K562 (cell line): ENCODE results near the gene MAEL. TPM values are rescaled to one million over a fixed set of nuclear protein-coding genes. Genes with fewer than 3 reads are reported as not detected.
A peak's percentile ranks its signal among the peaks of the same experiment; 100 is the strongest.

Experiments used
- BMI1 ChIP-seq: fragments of 150-350 bp; IDR thresholded peaks from 2 replicates; pipeline ENCODE4 v1.6.1; 2014; ENCODE audit warnings: low read length
- BRF1 ChIP-seq: IDR thresholded peaks from 3 replicates; pipeline ENCODE4 v1.6.1; 2011; ENCODE audit warnings: borderline replicate concordance, mild to moderate bottlenecking; ENCODE audit not compliant: insufficient read length; ENCODE audit errors: extremely low read depth
- CEBPB ChIP-seq: fragments of 450-650 bp; IDR thresholded peaks from 2 replicates; pipeline ENCODE4 v1.6.1; 2016; ENCODE audit warnings: missing genetic modification characterization, missing compliant biosample characterization
- ETV1 ChIP-seq: fragments of 450-650 bp; conservative IDR thresholded peaks from 2 replicates; pipeline ENCODE4 v1.6.1; 2016; ENCODE audit warnings: missing genetic modification characterization, control low read depth, low read depth, missing compliant biosample characterization
- HDAC1 ChIP-seq, 2 experiments: fragments of 450-650 bp; IDR thresholded peaks; 2 replicates each; pipeline ENCODE4 v1.6.1; 2016 to 2017; ENCODE audit warnings: inconsistent platforms in 1 of 2, mild to moderate bottlenecking in 1 of 2, moderate library complexity in 1 of 2
- KAT7 ChIP-seq: sonication (generic); formaldehyde crosslinking; IDR thresholded peaks from 2 replicates; pipeline ENCODE4 v1.8.0; 2022; ENCODE audit warnings: missing genetic modification reagents, mild to moderate bottlenecking, borderline replicate concordance
- RAD51 ChIP-seq: fragments of 450-650 bp; IDR thresholded peaks from 2 replicates; pipeline ENCODE4 v1.7.1; 2016; ENCODE audit warnings: low read depth, mild to moderate bottlenecking, borderline replicate concordance
- RBFOX2 ChIP-seq: fragments of 200-400 bp; formaldehyde crosslinking; IDR thresholded peaks from 2 replicates; pipeline ENCODE4 v1.6.1; 2017; ENCODE audit warnings: low read depth, mild to moderate bottlenecking, low read length, moderate library complexity
- REST ChIP-seq, 2 experiments: fragments of 450-650 bp; formaldehyde crosslinking in 1 of 2; IDR thresholded peaks; 2 replicates each; pipeline versions ENCODE4 v1.4.0 to v1.6.1; 2014 to 2020; ENCODE audit warnings: mild to moderate bottlenecking in 2 of 2, borderline replicate concordance in 1 of 2, low read depth in 1 of 2
- SMARCA5 ChIP-seq: fragments of 450-650 bp; IDR thresholded peaks from 2 replicates; pipeline ENCODE4 v1.6.1; 2016
- TRIM24 ChIP-seq, 2 experiments: fragments of 450-650 bp; IDR thresholded peaks; 2 replicates each; pipeline ENCODE4 v1.6.1; 2016
- USF2 ChIP-seq: sonication (generic); formaldehyde crosslinking; IDR thresholded peaks from 2 replicates; pipeline ENCODE4 v1.5.0; 2020; ENCODE audit warnings: missing genetic modification reagents
- WHSC1 ChIP-seq: IDR thresholded peaks from one replicate; pipeline ENCODE4 v1.6.1; 2012; ENCODE audit warnings: low read length, control low read depth, inconsistent platforms
- ZBTB17 ChIP-seq: fragments of 450-650 bp; formaldehyde crosslinking; IDR thresholded peaks from 2 replicates; pipeline ENCODE4 v1.4.0; 2020; ENCODE audit warnings: mild to moderate bottlenecking
- ZNF655 ChIP-seq: fragments of 250-450 bp; sonication (Bioruptor Pico); IDR thresholded peaks from 2 replicates; pipeline ENCODE4 v1.5.0; 2021
- ZNF696 ChIP-seq: fragments of 250-450 bp; sonication (Bioruptor Pico); conservative IDR thresholded peaks from 2 replicates; pipeline ENCODE4 v1.4.0; 2020; ENCODE audit warnings: mild to moderate bottlenecking, moderate library complexity
- ZNF780A ChIP-seq: fragments of 250-450 bp; sonication (Bioruptor Pico); IDR thresholded peaks from 2 replicates; pipeline ENCODE4 v1.5.0; 2021; ENCODE audit warnings: mild to moderate bottlenecking
- polyA plus RNA-seq, 8 experiments: library from polyadenylated mRNA; depleted of rRNA in 4 of 8; stranded (reverse) in 5 of 8; unstranded in 3 of 8; fragments of >200 nt; fragmentation: Nextera tagmentation in 2 of 8; fragmentation: Illumina TruSeq in 1 of 8; extraction: Ambion mirVana in 2 of 8; extraction: Trizol in 1 of 8; gene quantifications; 2 replicates each; pipeline versions ENCODE4 v1.2.1 to v1.2.3, GENCODE V29; 2011 to 2014; ENCODE audit warnings: inconsistent platforms in 1 of 8, missing spikeins in 1 of 8
- total RNA-seq, 7 experiments: library from RNA; depleted of rRNA in 6 of 7; stranded (reverse); fragments of >200 nt in 6 of 7; fragmentation: Illumina TruSeq in 2 of 7; extraction: Trizol in 2 of 7; gene quantifications; 2 replicates each; pipeline versions ENCODE4 v1.2.1 to v1.2.3, GENCODE V29; 2011 to 2021; ENCODE audit warnings: low replicate concordance in 1 of 7
- TF ChIP-seq, protein P1 (sequence below): fragments of 450-650 bp; IDR thresholded peaks from 2 replicates; pipeline ENCODE4 v1.6.1; 2014; ENCODE audit warnings: low read depth, mild to moderate bottlenecking, moderate library complexity, borderline replicate concordance

MAEL gene
- total and polyA plus RNA-seq, 9 of the 15 experiments (the other 6 are each of a cell fraction or from before 2014, with no cell fraction given) = 0.11 to 1.9 (median 0.75) TPM

DNA sequence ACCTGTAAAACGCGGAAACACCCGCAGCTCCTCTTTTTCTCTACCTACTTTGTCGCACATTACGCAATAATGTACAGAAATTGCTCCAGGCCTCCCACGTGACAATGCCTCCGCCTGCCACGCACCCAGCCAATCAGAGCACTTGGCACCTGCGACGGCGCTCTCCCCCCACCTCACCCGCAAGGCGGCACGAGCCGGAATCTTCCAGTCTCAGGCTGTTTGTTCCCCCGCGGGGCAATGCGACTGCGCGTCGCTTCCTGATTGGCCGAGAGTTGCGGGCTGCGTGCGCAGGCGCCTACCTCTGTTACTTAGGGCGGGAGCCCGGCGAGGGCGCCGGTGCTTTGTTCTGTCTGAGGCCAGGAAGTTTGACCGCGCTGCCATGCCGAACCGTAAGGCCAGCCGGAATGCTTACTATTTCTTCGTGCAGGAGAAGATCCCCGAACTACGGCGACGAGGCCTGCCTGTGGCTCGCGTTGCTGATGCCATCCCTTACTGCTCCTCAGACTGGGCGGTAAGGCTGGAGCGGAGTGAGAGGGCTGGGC lies at the start of gene MAEL (continued):
- TF ChIP-seq ZNF696 (CRISPR knock-in tag) (no peak), KAT7 (CRISPR knock-in tag) (no peak), ETV1 (no peak), RAD51 (peak; percentile 65), TRIM24 (IDR thresholded peaks at IDR 0.05) (peak; percentile 83 to 85), CEBPB (tag) (peak; percentile 98), RBFOX2 (peak; percentile 29; the same call in 1 of the 2 replicates), ZNF655 (no peak), WHSC1 (no peak), HDAC1 (IDR thresholded peaks at IDR 0.05) (no peak), ZBTB17 (CRISPR knock-in tag) (no peak), REST (IDR thresholded peaks at IDR 0.05; ENCODE audit: borderline replicate concordance) (peak; percentile 83), REST (CRISPR knock-in tag; IDR thresholded peaks at IDR 0.05; ENCODE audit: low read depth) (no peak), BRF1 (no peak), SMARCA5 (no peak), ZNF780A (CRISPR knock-in tag) (no peak), USF2 (peak; percentile 72), BMI1 (no peak)
- TF ChIP-seq, protein P1, sequence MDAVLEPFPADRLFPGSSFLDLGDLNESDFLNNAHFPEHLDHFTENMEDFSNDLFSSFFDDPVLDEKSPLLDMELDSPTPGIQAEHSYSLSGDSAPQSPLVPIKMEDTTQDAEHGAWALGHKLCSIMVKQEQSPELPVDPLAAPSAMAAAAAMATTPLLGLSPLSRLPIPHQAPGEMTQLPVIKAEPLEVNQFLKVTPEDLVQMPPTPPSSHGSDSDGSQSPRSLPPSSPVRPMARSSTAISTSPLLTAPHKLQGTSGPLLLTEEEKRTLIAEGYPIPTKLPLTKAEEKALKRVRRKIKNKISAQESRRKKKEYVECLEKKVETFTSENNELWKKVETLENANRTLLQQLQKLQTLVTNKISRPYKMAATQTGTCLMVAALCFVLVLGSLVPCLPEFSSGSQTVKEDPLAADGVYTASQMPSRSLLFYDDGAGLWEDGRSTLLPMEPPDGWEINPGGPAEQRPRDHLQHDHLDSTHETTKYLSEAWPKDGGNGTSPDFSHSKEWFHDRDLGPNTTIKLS = no peak
